GM19193 (cell line): ENCODE measurements around the gene RAP1GAP.

Source experiments
- POLR2A ChIP-seq: IDR thresholded peaks from 4 replicates; pipeline ENCODE4 v1.6.1; 2011; ENCODE audit not compliant: insufficient read depth, insufficient read length; ENCODE audit errors: extremely low read depth

RAP1GAP gene

DNA sequence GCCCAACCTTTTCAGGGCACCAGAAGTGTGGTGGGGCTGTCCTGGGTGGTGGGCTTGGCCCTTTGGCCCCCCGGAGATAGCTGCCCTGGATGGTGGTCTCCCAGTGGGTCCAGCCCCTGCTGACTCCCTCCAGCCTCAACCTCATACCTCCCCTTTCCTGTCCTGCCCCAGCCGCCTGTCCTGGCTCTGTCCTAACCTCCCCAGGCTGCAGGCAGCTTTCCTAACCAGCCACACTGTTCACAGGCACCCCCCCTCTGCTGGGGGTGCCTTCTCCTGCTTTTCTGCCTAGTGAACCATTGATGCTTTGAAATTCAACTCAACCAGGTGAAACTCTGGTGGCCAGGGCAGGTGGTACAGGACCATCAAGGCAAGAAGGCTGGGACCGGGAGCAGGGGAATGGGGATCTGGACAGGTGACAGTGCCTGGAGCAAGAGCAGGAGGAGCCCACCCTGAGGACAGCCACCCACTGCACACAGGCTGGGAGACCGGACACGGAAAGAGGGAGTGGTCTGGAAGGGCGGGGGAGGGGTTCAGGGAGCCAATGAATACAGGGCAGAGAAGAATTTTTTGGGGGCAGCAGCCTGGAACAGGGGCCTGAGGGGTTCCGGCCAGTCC is 35.9 kb downstream of the RAP1GAP start:
- TF ChIP-seq POLR2A = no peak

DNA sequence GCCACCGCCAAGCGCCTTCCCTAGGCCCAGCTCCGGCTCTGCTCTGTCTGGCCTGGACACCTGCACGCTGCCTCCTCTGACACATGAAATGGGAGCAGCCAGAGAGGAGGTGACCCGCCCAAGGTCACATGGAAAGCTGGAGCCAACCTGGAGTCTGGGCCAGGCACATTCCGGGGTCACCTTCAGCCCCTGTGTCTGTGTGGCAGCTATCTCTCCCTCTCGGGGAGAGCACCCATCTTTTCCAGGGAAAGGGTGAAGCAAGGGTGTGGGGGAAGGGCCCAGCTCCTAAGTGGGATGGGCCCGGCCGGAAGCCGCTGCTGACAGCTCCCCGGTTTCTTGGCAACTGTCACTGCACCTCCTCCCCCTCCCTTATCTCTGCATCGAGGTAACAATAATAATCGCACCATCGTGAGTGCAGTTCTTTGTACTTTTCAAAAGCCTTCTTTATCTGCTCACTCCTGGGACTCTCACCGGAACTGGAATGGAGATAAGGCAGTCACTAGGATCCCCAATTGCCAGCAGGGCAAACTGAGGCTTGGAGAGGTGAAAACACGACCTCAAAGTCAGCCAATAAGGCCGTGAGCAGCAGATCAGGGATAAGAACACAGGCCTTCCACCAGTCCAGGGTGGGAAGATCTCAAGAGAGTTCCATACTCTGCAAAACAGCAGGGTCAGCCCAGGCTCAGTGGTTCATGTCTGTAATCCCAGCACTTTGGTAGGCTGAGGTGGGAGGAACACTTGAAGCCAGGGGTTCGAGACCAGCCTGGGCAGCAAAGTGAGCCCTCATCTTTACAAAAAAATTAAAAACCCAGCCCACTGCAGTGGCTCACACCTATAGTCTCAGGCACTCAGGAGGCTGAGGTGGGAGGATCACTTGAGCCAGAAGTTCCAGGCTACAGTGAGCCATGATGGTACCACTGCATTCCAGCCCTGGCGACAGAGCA is 36.9 kb downstream of the RAP1GAP start:
- TF ChIP-seq POLR2A = no peak

DNA sequence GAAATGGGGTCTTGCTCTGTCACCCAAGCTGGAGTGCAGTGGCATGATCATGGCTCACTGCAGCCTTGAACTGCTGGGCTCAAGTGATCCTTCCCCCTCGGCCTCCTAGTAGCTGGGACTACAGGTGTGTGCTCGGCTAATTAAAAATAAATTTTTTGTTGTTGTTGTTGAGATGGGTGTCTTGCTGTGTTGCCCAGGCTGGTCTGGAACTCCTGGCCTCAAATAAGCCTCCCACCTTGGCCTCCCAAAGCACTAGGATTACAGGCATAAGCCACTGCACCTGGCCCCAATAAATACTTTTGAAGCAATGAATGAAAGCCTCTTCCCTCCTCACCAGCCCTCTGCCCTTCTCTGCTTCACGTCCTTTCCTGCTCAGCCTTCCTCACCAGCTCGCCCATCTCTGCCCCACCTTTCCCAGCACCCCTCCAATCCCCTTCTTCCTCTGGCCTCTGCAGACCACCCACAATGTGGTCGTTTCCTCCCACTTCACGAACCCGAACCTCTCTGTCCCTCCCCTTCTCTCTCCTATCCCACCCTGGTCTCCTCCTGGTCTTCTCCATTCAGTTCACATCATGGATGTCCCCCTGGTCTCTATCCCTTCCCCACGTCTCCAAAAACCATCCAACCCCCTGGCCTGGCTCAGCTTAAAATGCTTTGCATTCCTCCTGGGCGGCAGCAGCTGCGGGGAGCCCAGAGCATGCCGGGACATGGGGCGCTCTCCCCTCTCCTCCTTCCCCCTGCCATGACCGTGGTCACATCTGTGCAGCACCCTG is 38.4 kb downstream of the RAP1GAP start:
- TF ChIP-seq POLR2A = no peak

DNA sequence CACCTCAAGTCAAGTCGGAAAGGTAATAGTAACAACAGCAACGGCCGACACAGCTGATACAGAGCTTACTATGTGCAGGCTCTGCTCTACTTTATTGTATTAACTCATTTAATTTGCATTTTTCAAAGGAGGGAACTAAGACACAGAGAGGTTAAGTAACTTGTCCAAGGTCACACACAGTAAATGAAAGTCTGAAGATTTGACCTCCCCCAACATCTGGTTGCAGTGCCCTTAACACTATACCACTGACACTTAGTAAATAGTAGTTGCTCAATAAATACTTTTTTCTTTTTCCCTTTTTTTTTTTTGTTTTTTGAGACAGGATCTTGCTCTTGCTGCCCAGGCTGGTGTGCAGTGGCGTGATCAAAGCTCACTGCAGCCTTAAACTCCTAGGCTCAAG is 39.2 kb downstream of the RAP1GAP start:
- no peak for TF ChIP-seq POLR2A

DNA sequence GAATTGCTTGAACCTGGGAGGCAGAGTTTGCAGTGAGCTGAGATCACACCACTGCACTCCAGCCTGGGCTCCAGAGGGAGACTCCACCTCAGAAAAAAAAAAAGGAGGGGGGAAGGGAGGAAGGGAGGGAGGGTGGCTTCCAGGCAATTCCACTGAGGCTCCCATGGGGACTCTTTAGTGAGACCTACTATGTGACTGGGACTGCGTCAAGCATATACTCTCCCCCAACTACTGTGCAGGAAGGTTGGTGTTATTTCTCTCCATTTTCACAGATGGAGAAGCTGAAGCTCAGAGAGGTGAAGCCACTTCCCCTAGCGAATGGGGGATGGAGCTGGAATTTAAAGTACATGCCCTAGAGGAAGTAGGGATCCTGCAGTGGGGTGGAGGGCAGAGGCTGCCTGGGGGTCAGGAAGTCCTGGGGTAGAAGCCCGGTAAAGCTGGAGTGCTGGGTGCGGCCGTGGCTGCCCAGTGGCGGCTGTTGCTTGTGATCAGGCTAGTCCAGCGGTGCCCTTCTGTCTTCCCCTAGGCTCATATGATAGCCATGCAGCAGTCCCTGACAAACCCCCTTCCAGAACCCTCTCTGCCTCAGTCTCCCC is 40.3 kb downstream of the RAP1GAP start:
- no peak for TF ChIP-seq POLR2A

DNA sequence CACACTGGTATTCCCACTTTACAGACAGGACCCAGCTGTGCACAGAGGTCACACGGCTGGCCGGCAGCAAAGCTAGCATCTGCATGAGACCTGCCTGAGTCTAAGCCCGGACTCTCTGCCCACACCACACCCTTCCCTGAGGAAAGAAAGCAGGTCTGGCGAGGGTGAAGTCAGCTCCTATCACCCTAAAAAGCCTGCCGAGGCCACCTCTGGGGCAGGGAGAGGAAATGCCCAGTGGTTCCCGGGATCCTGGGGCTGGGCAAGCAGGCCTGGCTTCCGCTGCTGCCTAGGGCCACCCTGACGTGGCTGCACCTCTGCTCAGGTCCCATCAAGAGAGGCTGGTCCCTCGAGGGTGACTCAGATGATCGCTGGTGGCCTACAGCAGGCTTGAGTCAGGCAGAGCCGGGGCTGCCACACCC is 42.2 kb downstream of the RAP1GAP start:
- TF ChIP-seq POLR2A = no peak

DNA sequence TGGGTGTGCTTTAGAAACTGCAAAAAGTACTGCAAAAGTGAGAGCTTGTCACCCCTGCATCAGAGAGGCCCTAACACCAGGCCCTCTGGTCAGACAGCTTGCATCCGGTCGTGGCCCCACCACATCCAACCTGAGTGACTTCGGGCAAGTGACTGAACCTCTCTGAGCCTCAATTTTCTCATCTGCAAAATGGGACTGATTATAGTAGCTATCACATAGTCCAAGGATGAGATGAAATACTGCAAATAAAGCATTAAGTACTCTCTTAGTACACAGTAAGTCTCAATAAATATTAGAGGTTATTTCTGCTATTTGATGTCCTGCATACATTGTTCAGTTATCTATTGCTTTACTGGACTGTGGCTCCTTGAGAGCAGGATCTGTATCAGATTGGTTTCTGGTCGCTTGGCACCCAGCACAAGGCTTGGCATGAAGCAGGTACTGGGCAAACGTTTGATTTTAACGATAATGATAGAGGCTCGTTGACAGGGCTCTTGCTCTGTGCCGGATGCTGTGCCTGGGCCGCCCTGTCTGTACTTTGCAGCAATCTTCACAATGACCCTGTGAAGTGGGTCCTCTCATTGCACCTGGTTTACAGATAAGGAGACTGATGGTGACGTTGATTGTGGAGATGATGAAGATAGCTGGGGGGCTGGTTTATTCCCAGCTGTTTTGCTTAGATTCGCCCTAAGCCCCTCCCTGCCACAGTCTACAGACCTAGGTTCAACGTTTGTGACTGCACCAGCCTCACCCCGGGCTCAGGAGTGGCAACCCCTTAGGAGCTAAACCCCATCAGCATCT is 43.6 kb downstream of the RAP1GAP start:
- TF ChIP-seq POLR2A = no peak

DNA sequence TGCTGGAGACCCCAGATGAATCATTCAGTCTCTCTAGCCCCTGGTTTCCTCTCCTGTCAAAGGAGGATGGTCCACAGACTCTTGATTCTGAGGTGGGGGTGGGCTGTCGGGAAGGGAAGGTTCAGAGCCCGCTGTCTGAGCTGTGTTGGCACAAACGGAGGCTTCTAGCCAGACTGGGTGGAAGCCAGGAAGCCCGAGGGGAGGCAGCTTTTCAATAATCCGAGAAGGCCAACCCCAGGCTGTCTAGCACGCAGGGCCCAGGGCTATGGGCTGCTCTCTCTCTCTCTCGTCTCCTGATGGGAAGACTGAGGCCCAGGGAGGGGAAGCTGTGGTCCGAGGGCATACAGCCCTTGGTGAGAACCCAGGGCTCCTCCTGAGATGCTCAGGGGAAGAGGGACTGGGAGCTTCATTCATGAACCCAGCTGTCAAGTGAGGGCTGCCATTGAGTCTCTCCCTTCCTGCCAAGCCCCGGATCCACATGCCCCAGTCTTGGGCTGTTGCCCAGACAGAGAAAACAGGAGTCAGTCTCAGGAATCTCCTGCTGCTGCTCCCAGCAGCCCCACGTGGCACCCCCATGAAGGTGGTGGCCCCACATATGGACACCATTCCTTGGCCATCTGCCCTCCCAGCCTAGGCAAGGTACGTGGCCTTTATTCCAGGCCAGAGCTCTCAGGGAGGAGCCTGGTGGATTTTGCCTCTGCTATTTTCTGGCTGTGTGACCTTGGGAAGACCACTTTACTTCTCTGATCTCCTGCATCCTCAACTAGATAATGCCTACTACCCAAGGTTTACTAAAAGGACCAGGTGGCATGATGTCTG is 44.4 kb downstream of the RAP1GAP start:
- TF ChIP-seq POLR2A = no peak

DNA sequence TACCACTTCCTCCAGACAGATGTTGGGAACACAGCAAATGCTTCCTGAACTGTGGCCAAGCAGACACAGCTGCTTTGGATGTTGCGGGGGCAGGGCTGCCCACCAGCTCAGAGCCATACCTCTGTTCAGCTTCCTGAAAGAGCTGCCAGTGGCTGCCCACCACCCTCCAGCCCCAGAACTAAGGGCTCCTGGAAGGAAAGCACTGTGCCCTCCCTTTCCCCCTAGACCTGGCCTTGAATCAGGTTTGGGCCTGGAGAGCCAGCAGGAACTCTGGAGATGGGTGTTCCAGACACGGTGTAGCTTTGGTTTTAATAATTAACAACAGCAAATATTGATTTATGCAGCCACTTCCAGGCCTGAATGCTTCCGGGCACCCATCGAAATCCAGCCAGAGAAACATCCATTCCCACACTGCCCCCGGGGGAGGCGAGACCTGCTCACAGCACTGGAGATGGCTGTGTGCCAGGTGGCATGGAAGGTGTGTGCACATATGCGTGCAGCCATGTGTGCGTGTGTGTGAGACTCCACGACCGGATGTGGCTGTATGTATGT is 45.7 kb downstream of the RAP1GAP start:
- no peak for TF ChIP-seq POLR2A

DNA sequence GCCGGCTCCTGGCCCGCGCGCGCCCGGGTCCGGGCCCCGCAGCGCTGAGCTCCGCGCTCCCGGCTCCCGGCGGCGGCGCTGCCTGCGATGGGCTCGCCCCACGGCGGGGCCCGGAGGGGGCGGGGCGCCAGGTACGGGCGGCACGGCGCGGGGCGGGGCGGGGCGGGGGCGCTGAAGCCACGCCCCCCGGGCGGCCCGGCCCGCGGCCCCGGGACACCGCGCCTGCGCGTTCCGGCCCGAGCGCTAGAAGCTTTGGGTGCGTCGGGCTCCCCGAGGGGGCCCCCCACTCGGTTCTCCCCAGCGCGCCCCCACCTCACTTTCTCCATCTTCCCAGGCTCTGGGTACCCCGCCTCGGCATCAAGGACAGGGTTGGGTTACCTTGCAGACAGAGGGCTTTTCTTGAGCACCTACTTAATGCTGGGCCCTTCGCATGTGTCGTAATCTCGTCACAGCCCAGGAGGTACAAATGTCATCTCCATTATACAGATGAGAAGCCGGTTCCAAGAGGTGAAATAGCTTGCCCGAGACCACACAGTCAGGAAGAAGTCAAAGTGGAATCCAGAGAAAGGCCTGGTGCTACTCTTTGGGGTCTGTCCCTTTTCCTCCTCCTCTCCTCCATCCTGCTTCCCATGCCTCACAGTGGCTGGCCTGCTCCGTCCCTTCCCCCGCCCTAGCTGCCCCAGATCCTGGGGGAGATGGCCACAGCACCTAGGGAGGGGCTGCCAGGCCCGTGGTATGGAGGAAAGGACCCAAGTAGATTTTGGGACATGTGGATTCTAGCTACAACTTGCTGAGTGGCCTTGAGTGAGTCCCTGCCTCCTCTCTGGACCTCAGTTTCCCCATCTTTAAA is 46.5 kb downstream of the RAP1GAP start:
- TF ChIP-seq POLR2A = no peak

DNA sequence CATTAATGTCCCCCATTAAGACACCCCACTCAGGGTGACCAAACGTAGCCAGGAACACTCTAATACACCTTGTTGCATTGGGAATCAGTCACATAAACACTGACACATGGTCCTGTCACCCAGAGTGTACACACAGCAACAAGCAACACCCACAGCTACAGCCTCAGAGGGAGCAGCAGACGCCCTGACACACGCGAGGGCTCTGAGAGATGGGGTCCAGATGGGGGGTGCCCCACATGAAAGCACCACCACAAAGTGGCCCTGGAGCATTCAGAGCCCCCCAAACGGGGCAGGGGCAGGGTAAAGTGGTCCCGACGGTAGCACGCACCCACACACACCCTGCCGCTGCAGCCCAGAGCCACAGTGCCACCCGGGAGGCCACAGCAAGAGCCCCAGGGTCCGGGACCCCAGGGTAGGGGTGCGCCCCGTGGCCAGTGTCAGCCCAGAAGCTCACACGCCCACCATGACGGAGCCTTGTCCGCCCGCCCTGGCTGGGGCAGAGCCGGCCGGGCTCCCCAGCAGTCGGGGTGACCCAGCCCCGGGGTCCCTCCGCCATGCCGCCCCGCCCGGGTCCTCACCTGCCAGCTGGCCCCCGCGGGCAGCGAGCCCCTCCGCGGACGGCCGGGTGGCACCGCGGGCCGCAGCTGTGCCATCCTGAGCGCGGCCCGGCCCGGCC is 47.3 kb downstream of the RAP1GAP start:
- no peak for TF ChIP-seq POLR2A

DNA sequence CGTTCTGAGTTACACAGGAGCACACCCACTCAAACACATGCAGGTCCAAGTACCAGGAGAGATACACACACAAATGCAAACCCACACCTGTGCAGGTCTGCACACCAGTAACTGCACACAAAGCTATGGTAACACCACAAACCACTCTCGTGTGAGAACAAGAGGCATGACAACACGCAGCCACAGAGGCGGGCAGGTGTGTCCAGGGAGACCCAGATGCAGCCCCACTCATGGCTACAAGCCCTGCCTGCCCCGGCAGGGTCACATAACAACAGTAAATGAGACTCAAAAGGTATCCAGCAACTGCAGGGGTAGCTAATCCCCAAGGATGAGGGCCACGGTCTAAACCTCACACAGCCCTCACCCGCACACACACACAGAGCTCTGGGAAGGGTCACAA is 48.1 kb downstream of the RAP1GAP start:
- no peak for TF ChIP-seq POLR2A
